GM12873 (cell line): ENCODE data around the gene HNRNPC.

Source experiments
- TF ChIP-seq, protein P1 (sequence below): IDR thresholded peaks from 2 replicates; pipeline ENCODE4 v1.5.1; 2012; ENCODE audit warnings: low read depth, mild to moderate bottlenecking, moderate library complexity, low read length, control low read depth; ENCODE audit not compliant: insufficient read depth; ENCODE audit errors: missing control alignments

Gene HNRNPC

DNA sequence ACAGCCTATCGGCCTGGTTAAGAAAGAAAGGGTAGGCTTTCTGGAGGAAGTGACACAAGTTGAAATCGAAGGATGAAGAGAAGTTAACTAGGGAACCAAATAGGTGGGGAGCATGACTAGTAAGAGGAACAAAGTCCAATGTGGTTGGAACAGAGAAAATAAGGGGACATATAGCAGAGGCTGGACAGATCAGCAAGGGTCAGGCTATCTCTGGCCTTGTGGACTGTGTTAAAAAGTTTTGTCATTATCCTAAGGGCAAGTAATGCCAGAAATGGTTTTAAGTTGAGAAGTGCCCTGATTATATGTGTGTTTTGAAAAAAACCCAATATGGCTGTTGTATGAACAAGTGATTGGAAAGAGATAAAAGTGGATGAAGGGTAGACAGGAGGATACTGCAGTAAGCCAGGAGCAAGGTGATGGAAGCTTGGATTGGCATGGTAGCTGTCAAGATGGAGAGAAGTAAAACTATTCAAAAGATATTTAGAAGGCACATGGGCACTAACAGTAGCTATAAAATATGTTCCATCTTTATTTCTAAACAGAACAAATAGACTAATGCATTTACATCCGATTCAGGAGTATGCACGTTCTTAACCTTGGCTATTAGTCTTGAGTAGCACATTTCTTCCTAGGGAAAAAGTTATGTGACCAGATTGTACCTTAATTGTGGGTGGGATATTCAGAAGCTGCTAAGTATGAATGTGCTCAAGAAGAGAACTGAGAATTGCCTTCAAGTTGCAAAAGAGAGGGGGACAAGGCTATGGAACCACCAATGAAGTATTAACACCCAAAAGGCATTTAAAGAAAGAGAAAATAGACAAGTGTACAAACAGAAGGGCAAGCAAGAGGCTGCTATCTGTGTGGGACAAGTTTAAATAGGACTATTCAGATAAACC is 66.5 kb downstream of the HNRNPC start:
- TF ChIP-seq, protein P1, sequence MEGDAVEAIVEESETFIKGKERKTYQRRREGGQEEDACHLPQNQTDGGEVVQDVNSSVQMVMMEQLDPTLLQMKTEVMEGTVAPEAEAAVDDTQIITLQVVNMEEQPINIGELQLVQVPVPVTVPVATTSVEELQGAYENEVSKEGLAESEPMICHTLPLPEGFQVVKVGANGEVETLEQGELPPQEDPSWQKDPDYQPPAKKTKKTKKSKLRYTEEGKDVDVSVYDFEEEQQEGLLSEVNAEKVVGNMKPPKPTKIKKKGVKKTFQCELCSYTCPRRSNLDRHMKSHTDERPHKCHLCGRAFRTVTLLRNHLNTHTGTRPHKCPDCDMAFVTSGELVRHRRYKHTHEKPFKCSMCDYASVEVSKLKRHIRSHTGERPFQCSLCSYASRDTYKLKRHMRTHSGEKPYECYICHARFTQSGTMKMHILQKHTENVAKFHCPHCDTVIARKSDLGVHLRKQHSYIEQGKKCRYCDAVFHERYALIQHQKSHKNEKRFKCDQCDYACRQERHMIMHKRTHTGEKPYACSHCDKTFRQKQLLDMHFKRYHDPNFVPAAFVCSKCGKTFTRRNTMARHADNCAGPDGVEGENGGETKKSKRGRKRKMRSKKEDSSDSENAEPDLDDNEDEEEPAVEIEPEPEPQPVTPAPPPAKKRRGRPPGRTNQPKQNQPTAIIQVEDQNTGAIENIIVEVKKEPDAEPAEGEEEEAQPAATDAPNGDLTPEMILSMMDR = no peak

DNA sequence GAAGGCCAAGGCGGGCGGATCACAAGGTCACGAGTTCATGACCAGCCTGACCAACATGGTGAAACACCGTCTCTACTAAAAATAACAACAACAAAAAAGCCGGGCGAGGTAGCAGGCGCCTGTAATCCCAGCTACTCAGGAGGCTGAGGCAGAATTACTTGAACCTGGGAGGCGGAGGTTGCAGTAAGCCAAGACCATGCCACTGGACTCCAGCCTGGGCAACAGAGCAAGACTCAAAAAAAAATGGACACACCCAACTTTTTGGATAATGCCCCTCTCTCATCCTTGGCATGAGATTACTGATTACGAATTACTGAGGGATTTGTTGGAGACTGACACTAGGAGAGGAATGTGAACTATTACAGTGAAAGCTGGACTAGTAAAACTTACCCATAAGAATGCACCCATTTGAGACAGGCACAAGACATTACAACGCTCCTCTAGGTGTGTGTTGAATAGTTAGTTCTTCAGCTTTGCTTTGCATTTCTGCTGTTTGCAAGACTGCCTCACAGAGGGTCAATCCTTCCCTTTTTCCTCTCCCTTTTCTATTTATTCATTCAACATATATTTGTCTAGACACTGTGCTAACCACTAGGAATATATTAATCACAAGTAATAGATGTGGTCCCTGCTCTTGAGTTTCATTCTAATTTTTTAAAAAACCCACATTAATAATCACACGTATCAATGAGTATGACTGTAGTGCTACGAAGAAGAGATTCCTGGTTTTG is 67.3 kb downstream of the HNRNPC start:
- TF ChIP-seq, protein P1 = no peak

- TF ChIP-seq, protein P1 = no peak
These were observed 68.3 kb downstream of the HNRNPC start for GRCh38 chr14:21200752-21201461.

DNA sequence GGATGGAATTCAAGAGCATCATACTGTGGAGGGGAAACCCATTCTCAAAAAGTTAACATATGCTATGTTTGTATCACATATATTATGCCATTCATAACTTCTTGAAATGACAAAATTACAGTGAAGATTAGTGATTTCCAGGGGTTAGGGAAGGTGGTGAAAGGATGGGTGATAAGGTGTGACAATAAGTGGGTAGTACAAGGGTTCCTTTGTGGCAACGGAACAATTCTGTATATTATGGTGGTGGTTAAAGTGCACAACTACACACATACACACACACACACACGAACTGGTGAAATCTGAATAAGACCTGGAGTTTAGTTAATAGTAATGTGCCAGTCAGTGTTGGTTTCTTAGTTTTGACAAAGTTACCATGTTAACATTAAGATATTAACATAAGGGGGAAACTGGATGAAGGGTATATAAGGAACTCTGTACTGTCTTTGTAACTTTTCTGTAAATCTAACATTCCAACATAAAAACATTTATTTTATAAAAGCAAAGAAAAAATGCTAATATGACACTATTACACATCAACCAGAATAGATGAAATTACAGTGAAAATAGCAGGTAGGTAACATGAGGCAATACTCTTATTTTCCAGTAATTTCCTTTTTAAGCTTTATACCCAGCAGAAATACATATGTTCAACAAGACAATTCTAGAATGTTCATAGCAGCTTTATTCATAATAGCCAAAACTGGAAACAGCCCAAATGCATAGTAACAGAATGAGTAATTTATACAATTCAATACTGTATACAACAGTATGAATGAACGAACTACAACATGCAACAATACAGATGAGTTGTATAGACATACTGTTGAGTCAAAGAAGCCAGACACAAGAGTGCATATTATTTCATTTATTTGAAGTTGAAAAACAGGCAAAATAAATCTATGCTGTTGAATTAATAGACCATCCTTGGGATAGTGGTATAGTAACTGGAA is 69.4 kb downstream of the HNRNPC start:
- TF ChIP-seq, protein P1 = no peak

DNA sequence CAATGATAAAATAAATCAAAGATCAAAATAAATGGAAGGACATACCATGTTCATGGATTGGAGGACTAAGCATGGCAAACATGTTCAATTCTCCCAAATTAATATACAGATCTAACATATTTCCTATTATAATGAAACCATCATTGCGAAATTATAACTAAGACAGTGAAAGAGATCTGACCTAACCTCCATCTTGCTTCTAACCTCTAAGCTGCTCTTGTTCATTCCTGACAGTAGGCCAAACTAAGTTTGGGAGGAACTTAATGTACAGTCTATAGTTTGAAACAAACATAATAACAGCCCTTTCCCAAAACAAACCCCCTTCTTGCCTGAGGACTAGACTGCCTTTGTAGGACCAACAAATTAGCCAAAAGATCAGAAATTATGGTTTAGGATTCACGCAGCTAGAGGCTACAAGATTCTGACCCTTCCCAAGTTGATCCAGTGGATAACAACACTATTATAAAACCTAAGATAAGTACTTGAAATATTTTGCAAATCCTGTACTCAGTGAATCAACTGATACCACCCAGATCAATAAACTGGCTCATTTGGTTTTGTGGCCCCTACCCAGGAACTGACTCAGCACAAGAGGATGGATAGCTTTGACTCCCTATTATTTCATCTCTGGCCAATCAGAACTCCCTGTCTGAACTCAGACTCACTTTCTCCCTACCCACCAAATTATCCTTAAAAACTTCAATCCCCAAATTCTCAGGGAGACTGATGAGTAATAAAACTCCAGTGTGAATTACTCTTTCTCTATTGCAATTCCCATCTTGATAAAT is 71.6 kb downstream of the HNRNPC start:
- TF ChIP-seq, protein P1 = no peak

DNA sequence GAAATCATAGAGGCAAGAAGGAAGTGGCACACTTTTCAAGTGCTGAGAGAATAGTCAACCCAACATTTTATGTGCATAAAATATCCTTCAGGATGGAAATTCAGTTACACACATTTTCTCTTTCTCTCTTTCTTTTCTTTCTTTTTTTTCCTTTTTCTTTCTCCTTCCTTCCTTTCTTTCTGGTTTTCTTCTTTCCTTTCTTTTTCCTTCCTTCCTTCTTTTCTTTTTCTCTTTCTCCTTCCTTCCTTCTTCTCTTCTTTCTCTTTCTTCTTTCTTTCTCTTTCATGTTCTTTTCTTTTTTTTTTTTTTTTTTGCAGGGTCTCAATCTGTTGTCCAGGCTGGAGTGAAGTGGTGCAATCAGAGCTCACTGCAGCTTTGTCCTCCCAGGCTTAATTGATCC is 74.6 kb downstream of the HNRNPC start:
- TF ChIP-seq, protein P1 = no peak
